NCI-H345 (cell line): Measurements from ENCODE around the gene SNRNP70.
"Not testable (repeated sequence)": the region's sequence is repeated elsewhere in the genome, so short reads cannot be mapped to it uniquely, and the experiment has no call there.

Source experiments
- DNase-seq: peaks from one replicate; lab custom pipeline; 2025; lab: John Stamatoyannopoulos, UW

The SNRNP70 gene, protein sequence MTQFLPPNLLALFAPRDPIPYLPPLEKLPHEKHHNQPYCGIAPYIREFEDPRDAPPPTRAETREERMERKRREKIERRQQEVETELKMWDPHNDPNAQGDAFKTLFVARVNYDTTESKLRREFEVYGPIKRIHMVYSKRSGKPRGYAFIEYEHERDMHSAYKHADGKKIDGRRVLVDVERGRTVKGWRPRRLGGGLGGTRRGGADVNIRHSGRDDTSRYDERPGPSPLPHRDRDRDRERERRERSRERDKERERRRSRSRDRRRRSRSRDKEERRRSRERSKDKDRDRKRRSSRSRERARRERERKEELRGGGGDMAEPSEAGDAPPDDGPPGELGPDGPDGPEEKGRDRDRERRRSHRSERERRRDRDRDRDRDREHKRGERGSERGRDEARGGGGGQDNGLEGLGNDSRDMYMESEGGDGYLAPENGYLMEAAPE

GRCh38 chr19:49085020-49085867 is at the start of gene SNRNP70:
Gene SNRNP70 (plus strand): TSS chr19:49085451. CDS start chr19:49086415, 964 bp downstream.
- DNase-seq, result peak; percentile 98

- DNase-seq, result not testable (repeated sequence)
Observed at GRCh38 chr19:49036815-49037214, 48.4 kb upstream of the SNRNP70 start, which contains the start of gene CGB1. Gene CGB1 (minus strand): TSS chr19:49036895. CDS start chr19:49036711, 184 bp downstream.

- not testable (repeated sequence) for DNase-seq
Observed at GRCh38 chr19:49038111-49038510, 47.1 kb upstream of the SNRNP70 start.

DNA sequence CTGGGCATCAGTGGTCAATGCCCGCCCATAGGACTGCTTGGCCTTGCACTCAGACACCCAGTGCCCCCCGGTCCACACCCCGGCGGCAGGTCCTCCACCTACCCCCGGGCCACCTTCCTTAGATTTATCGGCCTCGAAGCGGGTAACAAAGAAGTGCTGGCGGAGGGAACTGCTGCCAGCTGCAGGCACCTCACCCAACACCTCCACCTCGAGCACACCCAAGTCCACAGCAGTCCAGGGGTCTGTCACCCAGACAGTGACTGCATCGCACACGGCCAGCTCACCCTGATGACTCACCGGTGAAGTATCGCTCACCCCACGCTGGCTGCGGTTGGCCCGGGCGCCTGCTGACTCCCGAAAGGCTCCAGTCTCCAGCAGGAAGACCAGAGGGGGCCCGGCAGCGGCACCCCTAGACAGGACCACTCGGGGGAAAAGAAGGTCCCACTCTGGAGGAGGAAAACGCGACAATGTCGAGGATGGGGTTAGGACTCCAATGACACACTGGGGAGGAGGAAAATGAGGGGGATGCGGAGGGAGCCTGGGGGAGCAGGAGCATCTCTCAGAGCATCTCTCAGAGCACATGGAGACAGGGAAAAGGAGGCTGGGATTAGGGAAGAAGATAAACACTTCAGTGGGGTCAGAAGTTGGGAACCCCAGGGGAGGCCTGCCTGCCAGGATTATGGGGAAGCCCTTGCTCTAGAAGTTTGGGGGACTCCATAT is 46.5 kb upstream of the SNRNP70 start:
- DNase-seq, result not testable (repeated sequence)

GRCh38 chr19:49039736-49040135 is 45.5 kb upstream of the SNRNP70 start:
- DNase-seq, result not testable (repeated sequence)

DNA sequence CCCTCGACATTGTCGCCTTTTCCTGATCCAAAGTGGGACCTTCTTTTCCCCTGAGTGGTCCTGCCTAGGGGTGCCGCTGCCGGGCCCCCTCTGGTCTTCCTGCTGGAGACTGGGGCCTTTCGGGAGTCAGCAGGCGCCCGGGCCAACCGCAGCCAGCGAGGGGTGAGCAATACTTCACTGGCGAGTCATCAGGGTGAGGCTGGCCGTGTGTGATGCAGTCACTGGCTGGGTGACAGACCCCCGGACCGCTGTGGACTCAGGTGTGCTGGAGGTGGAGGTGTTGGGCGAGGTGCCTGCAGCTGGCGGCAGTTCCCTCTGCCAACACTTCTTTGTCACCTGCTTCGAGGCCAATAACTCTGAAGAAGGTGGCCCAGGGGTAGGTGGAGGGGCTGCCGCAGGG is 43.1 kb upstream of the SNRNP70 start:
- DNase-seq, result no peak

GRCh38 chr19:49042666-49043065 is 42.6 kb upstream of the SNRNP70 start:
- not testable (repeated sequence) for DNase-seq

DNA sequence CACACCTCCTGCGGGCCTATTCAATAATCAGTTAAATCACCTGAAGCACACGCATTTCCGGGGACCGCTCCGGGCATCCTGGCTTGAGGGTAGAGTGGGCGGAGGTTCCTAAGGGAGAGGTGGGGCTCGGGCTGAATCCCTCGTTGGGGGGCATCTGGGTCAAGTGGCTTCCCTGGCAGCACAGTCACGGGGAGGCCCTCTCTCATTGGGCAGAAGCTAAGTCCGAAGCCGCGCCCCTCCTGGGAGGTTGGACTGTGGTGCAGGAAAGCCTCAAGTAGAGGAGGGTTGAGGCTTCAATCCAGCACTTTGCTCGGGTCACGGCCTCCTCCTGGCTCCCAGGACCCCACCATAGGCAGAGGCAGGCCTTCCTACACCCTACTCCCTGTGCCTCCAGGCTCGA is 41.7 kb upstream of the SNRNP70 start, which contains the start of gene CGB5:
Gene CGB5, plus strand, starts transcription at position 301 of the 400 bp plus-strand sequence. CDS start 362 bp downstream, outside the sequence.
- DNase-seq, result not testable (repeated sequence)

GRCh38 chr19:49049011-49049410 is 36.2 kb upstream of the SNRNP70 start, which contains the start of gene CGB8:
Gene CGB8 (minus strand): TSS chr19:49049111. CDS start chr19:49048739, 372 bp downstream.
- not testable (repeated sequence) for DNase-seq

DNA sequence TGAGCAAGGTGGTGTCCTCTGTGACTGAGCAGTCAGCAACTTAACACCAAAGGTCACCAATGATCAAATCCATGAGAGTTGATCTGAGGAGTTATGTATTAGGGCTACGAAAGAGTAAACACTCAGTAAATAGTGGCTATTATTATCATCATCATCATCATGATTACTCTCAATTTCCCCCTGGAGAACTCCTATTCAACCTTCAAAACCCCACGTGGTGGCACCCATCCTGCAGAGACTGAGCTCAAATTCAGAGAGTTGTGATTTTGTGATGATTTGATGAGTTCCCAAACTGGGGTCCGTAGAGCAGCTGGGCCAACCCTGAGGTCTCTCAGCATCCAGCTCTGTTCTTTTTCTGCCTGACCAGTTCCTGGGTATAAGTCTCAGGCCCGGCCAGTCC is 35.4 kb upstream of the SNRNP70 start:
- DNase-seq, result not testable (repeated sequence)

DNA sequence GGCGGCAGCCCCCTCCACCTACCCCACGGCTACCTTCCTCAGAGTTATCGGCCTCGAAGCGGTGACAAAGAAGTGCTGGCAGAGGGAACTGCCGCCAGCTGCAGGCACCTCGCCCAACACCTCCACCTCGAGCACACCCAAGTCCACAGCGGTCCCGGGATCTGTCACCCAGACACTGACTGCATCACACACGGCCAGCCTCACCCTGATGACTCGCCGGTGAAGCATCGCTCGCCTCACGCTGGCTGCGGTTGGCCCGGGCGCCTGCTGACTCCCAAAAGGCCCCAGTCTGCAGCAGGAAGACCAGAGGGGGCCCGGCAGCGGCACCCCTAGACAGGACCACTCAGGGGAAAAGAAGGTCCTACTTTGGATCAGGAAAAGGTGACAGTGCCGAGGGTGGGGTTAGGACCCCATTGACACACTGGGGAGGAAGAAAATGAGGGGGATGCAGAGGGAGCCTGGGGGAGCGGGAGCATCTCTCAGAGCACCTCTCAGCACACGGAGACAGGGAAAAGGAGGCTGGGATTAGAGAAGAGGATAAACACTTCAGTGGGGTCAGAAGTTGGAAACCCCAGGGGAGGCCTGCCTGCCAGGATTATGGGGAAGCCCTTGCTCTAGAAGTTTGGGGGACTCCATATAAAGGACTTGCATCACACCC is 34.7 kb upstream of the SNRNP70 start:
- not testable (repeated sequence) for DNase-seq

DNA sequence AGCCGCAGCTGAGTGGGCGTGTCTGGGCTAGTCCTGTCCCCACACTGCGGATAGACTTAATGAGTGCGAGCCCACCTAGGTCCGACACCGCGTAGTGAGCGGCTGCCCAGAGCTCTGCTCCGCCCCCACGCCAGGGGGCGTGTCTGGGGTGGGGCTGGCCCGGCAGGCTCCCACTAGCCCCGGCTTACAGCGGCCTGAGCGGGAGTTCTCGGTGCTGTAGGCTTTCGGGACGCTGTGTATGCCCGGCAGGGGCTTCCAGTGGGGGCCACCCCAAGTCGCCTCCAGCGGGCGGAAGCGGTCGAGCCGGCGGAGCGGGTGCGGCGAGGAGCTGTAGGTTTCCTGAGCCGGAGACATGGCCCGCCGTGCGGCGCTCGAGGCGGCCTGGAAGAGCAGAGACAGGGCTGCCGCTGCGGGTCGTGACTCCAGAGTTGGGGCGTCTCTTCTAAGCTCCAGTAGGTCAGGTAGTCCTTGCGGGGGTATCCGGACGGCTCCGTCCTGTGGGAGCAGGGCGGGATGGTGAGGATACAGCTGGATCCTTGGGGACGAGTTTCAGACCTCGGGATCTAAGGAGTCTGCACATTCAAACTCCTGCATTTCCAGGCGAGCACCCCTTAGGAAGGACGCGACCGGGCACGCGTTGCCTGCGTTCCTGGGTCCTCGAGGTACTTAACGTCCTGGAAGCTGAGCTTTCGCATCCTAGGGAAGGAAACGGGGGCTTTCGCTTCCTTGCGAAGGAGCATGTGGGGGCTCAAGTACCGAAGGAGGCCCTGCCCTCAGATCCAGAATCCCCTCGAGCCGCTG is 28.9 kb upstream of the SNRNP70 start:
- DNase-seq, result peak; percentile 10

DNA sequence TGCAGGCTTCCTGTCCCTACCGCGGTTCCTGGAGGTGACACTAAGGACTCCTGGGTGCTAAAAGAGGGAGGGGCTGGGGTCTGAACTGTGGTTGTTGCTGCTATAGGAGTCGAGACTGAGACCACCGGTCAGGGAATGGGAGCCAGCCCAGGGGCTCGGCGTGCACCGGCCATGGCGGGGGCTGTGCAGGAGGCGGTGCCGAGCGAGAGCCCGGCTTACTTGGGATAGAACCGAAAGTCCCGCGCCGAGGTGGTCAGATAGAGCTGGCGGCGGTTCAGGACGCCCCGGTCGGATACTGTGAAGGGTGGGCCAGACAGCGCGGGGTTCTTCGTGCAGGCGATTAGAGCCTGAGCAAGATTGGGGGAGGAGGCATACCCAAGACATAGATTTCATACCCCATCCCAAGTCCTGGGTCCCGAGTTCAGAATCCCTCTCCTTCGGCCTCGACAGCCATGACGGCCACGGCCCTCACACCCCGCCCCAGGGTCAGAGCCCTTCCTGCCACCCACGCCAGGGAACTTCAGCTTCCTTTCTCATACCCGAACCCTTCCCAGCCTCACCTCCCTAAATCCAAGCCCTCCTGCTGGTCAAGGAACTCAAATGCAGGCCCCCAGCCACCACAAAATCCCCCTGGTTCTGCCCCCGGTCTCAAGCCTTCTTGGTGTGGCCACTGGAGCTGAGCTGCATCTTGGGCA is 28.2 kb upstream of the SNRNP70 start:
- DNase-seq, result not testable (repeated sequence)

DNA sequence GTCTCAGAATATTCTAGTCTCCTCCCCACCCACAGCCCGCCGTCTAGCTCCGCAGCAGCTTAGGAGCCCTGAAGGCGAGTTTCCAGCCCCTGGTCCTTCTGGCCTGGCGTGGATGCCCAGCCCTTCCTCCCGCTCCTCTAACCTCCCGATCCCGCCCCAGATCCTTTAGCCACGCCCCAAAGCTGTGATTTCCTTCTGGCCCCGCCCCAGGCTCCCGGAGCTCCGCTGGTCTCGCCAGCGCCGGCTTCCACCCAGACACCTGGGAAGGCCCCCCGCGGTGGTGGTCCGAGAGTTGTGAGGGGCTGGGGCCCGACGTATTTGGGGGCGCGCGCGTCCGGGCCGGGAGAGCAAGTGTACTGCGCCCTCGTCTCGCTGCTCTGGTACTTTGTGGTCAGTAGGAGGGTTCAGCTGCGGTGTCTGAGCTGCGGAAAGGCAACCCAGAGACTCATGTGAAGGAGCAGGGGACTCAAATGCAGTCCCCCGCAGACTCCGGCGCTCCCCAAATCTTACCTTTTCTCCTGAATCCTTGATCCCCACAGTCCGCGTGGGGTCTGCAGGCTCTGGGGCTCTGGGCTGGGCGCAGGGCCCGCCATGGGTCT is 27.5 kb upstream of the SNRNP70 start, which contains the start of gene CGB7:
Gene CGB7, minus strand, starts transcription at position 114 of the 599 bp plus-strand sequence. CDS start 2,374 bp downstream, outside the sequence.
- peak; percentile 5 for DNase-seq

- no peak for DNase-seq
Observed at GRCh38 chr19:49058562-49058961, 26.7 kb upstream of the SNRNP70 start.

- no peak for DNase-seq
Observed at GRCh38 chr19:49059053-49059452, 26.2 kb upstream of the SNRNP70 start.

- DNase-seq, result no peak
Observed at GRCh38 chr19:49061000-49061399, 24.3 kb upstream of the SNRNP70 start.

DNA sequence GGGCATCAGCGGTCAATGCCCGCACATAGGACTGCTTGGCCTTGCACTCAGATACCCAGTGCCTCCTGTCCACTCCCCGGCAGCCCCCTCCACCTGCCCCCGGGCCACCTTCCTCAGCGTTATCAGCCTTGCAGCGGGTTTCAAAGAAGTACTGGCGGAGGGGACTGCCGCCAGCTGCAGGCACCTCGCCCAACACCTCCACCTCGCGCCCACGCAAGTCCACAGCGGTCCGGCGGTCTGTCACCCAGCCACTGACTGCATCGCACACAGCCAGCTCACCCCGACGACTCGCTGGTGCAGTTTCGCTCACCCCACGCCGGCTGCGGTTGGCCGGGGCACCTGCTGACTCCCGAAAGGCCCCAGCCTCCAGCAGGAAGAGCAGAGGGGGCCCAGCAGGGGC is 23.8 kb upstream of the SNRNP70 start:
- no peak for DNase-seq

GRCh38 chr19:49064029-49064629 is 21.1 kb upstream of the SNRNP70 start:
- DNase-seq, result no peak
